ENCODE results near the gene TMEM238.

Gene TMEM238

GRCh38 chr19:55358943-55359908 is 24.9 kb downstream of the TMEM238 start:
- TF ChIP-seq, protein P1, sequence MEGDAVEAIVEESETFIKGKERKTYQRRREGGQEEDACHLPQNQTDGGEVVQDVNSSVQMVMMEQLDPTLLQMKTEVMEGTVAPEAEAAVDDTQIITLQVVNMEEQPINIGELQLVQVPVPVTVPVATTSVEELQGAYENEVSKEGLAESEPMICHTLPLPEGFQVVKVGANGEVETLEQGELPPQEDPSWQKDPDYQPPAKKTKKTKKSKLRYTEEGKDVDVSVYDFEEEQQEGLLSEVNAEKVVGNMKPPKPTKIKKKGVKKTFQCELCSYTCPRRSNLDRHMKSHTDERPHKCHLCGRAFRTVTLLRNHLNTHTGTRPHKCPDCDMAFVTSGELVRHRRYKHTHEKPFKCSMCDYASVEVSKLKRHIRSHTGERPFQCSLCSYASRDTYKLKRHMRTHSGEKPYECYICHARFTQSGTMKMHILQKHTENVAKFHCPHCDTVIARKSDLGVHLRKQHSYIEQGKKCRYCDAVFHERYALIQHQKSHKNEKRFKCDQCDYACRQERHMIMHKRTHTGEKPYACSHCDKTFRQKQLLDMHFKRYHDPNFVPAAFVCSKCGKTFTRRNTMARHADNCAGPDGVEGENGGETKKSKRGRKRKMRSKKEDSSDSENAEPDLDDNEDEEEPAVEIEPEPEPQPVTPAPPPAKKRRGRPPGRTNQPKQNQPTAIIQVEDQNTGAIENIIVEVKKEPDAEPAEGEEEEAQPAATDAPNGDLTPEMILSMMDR (IDR thresholded peaks at IDR 0.05; ENCODE audit: low read depth, low read length): no peak
- H3K4me3 ChIP-seq (ENCODE audit: low read depth, low read length): no peak overlapping the region

- TF ChIP-seq, protein P1 (IDR thresholded peaks at IDR 0.05; ENCODE audit: low read depth, low read length): no peak
- no peak overlapping the region for H3K4me3 ChIP-seq (ENCODE audit: low read depth, low read length)
Measured at GRCh38 chr19:55358493-55358892, 25.6 kb downstream of the TMEM238 start.

GRCh38 chr19:55355213-55355821 is 28.8 kb downstream of the TMEM238 start:
- no peak overlapping the region for H3K4me3 ChIP-seq (ENCODE audit: low read depth, low read length)
- TF ChIP-seq, protein P1 (IDR thresholded peaks at IDR 0.05; ENCODE audit: low read depth, low read length): no peak

GRCh38 chr19:55354698-55355212 is 29.3 kb downstream of the TMEM238 start, which contains the start of gene COX6B2:
Gene COX6B2 (minus strand): TSS chr19:55354719. CDS start chr19:55354521, 198 bp downstream.
- peak within 1 kb of the TSS; percentile 56 for H3K4me3 ChIP-seq (ENCODE audit: low read depth, low read length)
- TF ChIP-seq, protein P1 (IDR thresholded peaks at IDR 0.05; ENCODE audit: low read depth, low read length): no peak

GRCh38 chr19:55353803-55354697 is 30.0 kb downstream of the TMEM238 start:
- TF ChIP-seq, protein P1 (IDR thresholded peaks at IDR 0.05; ENCODE audit: low read depth, low read length): no peak
- H3K4me3 ChIP-seq (ENCODE audit: low read depth, low read length): peak overlapping the region; percentile 56

DNA sequence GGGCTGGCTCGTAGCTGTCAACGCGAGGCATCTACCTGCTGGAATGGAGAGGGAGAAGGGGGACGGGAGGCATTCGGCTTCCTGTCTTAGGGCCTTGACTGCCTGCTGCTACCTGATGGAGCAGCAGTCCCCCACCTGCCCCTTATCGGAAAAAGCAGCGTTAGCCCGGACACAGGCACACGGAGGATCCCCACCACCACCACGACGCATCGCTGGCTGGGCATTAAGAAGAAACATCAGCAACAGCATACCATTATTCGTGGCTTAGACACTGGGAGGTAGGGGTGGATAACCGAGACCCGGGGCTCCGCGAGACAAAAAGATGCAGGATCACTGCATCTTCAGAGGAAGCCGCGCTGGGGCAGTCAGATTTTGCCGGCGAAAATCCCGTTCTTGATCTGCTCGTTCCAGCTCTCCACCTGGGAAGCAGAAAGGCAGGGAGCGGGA is 30.7 kb downstream of the TMEM238 start:
- TF ChIP-seq, protein P1 (IDR thresholded peaks at IDR 0.05; ENCODE audit: low read depth, low read length): no peak
- peak overlapping the region; percentile 56 for H3K4me3 ChIP-seq (ENCODE audit: low read depth, low read length)

All from WI38 (cell line).